ENCODE results near the gene SLC18A2.

GRCh38 chr10:117320050-117320665 is 79.2 kb downstream of the SLC18A2 start:
- TF ChIP-seq CTCF (IDR thresholded peaks at IDR 0.05), result peak in 4 of 6 experiments; percentile 31 to 65 (median 48)
- no peak for TF ChIP-seq POLR2A (IDR thresholded peaks at IDR 0.05)

All from Peyer's patch (tissue), 4 donors.